BLaER1 treated with 17β-estradiol and CSF1 and Interleukin-3, amounts not matched to agents 10 nM and 100 nM (cell line): ENCODE results near the gene EFHD1.

Source experiments
- H3K27ac ChIP-seq, 11 experiments: shearing (Covaris generic); formaldehyde crosslinking; 2 replicates each; pipeline ENCODE4 v1.8.1; 2022
- H3K27me3 ChIP-seq, 11 experiments: shearing (Covaris generic); formaldehyde crosslinking; 2 replicates each; pipeline ENCODE4 v1.8.1; 2022
- H3K36me3 ChIP-seq, 11 experiments: shearing (Covaris generic); formaldehyde crosslinking; 2 replicates each; pipeline ENCODE4 v1.8.1; 2022
- H3K4me1 ChIP-seq, 10 experiments: shearing (Covaris generic); formaldehyde crosslinking; 2 replicates each; pipeline ENCODE4 v1.8.1; 2022
- H3K4me2 ChIP-seq, 11 experiments: shearing (Covaris generic); formaldehyde crosslinking; 2 replicates each; pipeline ENCODE4 v1.8.1; 2022
- H3K4me3 ChIP-seq, 10 experiments: shearing (Covaris generic); formaldehyde crosslinking; 2 replicates each; pipeline ENCODE4 v1.8.1; 2022
- H3K9ac ChIP-seq, 11 experiments: shearing (Covaris generic); formaldehyde crosslinking; 2 replicates each; pipeline ENCODE4 v1.8.1; 2022
- H3K9me3 ChIP-seq, 11 experiments: shearing (Covaris generic); formaldehyde crosslinking; replicated peaks in 1 of 11; 2 replicates each; pipeline ENCODE4 v1.8.1; 2022
- H4K20me1 ChIP-seq, 11 experiments: shearing (Covaris generic); formaldehyde crosslinking; 2 replicates each; pipeline ENCODE4 v1.8.1; 2022
- Cebpa-rat ChIP-seq, 11 experiments: shearing (Covaris generic); IDR thresholded peaks; 2 replicates each; pipeline ENCODE4 v1.8.1; 2022

EFHD1 gene

GRCh38 chr2:232655392-232655791 lies 22.0 kb downstream of the EFHD1 start:
- Histone ChIP-seq H3K4me1 (no peaks in the 10 kb centered on the region), H3K4me3 (no peak overlapping the region), H3K4me2 (no peak overlapping the region), H3K27ac (no peak overlapping the region), H3K27me3 (no peaks in the 10 kb centered on the region), H3K9ac (no peak overlapping the region), H3K9me3 (no peaks in the 10 kb centered on the region), H4K20me1 (no peaks in the 10 kb centered on the region), H3K36me3 (no peaks in the 10 kb centered on the region)
- TF ChIP-seq Cebpa-rat (IDR thresholded peaks at IDR 0.05), result no peak

DNA sequence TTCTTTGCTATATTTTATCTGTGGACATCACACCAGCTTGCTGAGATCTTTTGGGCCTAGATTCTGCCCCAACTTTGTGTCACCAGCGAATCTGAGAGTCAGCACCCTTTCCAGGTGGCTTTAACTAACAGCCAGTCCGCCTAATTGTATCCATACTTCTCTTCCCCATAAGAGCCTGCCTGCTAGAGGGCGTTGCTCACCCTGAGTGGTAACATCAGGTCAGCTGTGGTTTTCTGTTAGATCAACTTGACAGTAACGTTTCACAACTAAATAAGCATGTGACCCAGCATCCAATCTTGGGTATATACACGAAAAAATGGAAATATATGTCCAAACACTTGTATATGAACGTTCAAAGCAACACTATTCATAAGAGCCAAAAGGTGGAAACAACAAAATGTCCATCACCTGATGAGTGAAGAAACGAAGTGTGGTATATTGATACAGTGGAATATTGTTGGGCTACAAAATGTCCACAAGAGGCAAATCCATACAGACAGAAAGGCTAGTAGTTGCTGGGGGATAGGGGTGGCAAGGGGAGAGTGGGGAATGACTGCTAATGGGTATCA lies 24.9 kb downstream of the EFHD1 start:
- Histone ChIP-seq H3K36me3 (no peaks in the 10 kb centered on the region), H3K4me1 (no peaks in the 10 kb centered on the region), H4K20me1 (no peaks in the 10 kb centered on the region), H3K4me3 (no peak overlapping the region), H3K27me3 (no peaks in the 10 kb centered on the region), H3K9me3 (no peaks in the 10 kb centered on the region), H3K4me2 (no peak overlapping the region), H3K27ac (no peak overlapping the region), H3K9ac (no peak overlapping the region)
- TF ChIP-seq Cebpa-rat (IDR thresholded peaks at IDR 0.05), result no peak

- no peak overlapping the region for H3K4me3 ChIP-seq
- no peaks in the 10 kb centered on the region for H3K36me3 ChIP-seq
- no peaks in the 10 kb centered on the region for H4K20me1 ChIP-seq
- H3K4me2 ChIP-seq, result no peak overlapping the region
- no peak overlapping the region for H3K9ac ChIP-seq
- TF ChIP-seq Cebpa-rat (IDR thresholded peaks at IDR 0.05), result no peak
- H3K27me3 ChIP-seq, result no peaks in the 10 kb centered on the region
- H3K27ac ChIP-seq, result no peak overlapping the region
- no peaks in the 10 kb centered on the region for H3K9me3 ChIP-seq
- no peaks in the 10 kb centered on the region for H3K4me1 ChIP-seq
Measured at GRCh38 chr2:232659359-232659758, 26.0 kb downstream of the EFHD1 start.

DNA sequence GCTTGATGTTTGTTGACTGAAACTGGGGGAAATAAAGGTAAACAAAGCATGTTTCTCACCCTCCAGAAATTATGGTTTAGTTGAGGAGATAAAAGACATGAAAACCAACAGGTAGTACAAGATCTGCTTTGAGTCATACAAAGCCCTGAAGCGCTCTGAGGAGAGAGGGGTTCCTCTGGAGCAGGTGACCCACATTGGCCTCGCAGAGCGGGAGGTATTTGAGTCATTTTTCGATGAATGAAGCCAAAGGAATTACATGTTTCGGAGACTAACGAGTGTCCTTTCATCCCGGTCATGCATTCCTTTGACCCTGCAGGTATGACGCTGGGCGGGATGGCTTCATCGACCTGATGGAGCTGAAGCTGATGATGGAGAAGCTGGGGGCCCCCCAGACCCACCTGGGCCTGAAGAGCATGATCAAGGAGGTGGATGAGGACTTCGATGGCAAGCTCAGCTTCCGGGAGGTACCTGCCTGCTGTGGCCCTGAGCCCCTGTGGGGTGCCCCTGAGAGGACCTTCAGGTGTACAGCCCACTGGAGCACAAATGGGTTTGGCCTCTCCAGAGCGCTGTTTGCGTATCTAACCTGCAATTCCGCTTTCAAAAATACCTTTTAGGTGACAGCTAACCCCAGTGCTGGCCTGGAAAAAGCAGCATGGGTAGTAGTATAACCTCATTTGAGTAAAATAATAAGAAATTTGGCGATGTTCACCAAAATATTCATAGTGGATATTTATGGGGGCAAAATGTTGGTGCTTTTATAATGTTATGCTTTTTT lies 29.3 kb downstream of the EFHD1 start:
- Histone ChIP-seq H3K9me3 (no peaks in the 10 kb centered on the region), H3K4me2 (no peak overlapping the region), H3K4me1 (no peaks in the 10 kb centered on the region), H4K20me1 (no peaks in the 10 kb centered on the region), H3K36me3 (no peaks in the 10 kb centered on the region), H3K9ac (no peak overlapping the region), H3K27me3 (no peaks in the 10 kb centered on the region), H3K4me3 (no peak overlapping the region), H3K27ac (no peak overlapping the region)
- TF ChIP-seq Cebpa-rat (IDR thresholded peaks at IDR 0.05), result no peak

- Histone ChIP-seq H3K9me3 (no peaks in the 10 kb centered on the region), H3K36me3 (no peaks in the 10 kb centered on the region), H4K20me1 (no peaks in the 10 kb centered on the region), H3K4me2 (no peak overlapping the region), H3K4me3 (no peak overlapping the region), H3K4me1 (no peaks in the 10 kb centered on the region), H3K27ac (no peak overlapping the region), H3K27me3 (no peaks in the 10 kb centered on the region), H3K9ac (no peak overlapping the region)
- TF ChIP-seq Cebpa-rat (IDR thresholded peaks at IDR 0.05), result no peak
Measured at GRCh38 chr2:232666051-232666805, 32.8 kb downstream of the EFHD1 start.

GRCh38 chr2:232667989-232668583 lies 34.7 kb downstream of the EFHD1 start:
- Histone ChIP-seq H3K4me1 (no peaks in the 10 kb centered on the region), H3K4me2 (no peak overlapping the region), H3K27ac (no peak overlapping the region), H3K9ac (no peak overlapping the region), H3K4me3 (no peak overlapping the region), H4K20me1 (no peaks in the 10 kb centered on the region), H3K9me3 (no peaks in the 10 kb centered on the region), H3K36me3 (no peaks in the 10 kb centered on the region), H3K27me3 (no peaks in the 10 kb centered on the region)
- no peak for TF ChIP-seq Cebpa-rat (IDR thresholded peaks at IDR 0.05)

DNA sequence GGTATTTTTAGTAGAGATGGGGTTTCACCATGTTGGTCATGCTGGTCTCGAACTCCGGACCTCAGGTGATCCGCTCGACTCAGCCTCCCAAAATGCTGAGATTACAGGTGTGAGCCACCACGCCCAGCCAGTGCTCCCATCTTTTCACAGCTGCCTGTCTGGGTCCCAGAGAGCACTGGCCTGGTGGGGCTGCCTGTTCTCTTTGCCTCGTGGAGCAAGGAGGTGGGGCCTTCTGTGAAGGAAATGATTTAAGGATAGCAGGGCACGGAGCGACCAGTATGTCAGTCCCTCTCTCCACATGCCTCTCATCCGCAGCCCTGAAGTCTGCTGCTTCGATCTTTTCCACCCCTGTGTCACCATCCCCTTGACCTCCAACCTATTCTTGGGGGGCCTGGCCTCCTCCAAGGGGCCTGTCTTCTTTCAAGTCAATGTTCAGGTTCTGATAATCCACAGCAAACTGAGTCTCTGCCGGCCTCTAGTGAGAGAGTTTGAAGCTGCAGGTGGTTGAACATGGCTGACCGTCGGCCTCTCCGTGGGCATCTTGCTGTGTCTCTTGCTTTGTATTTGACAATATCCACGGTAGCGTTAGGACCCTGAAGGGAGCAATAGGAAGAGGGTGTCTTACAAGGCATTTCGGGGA lies 35.5 kb downstream of the EFHD1 start:
- Histone ChIP-seq H4K20me1 (no peaks in the 10 kb centered on the region), H3K9me3 (no peaks in the 10 kb centered on the region), H3K4me2 (no peak overlapping the region), H3K36me3 (no peaks in the 10 kb centered on the region), H3K4me3 (no peak overlapping the region), H3K4me1 (no peaks in the 10 kb centered on the region), H3K27ac (no peak overlapping the region), H3K27me3 (no peaks in the 10 kb centered on the region), H3K9ac (no peak overlapping the region)
- TF ChIP-seq Cebpa-rat (IDR thresholded peaks at IDR 0.05), result no peak

GRCh38 chr2:232672588-232672987 lies 39.2 kb downstream of the EFHD1 start:
- no peak for TF ChIP-seq Cebpa-rat (IDR thresholded peaks at IDR 0.05)
- no peaks in the 10 kb centered on the region for H3K9me3 ChIP-seq
- H3K9ac ChIP-seq, result no peak overlapping the region
- no peak overlapping the region for H3K27ac ChIP-seq
- no peak overlapping the region for H3K4me2 ChIP-seq
- H3K36me3 ChIP-seq, result no peaks in the 10 kb centered on the region
- H3K4me1 ChIP-seq, result no peaks in the 10 kb centered on the region
- no peak overlapping the region for H3K4me3 ChIP-seq
- H4K20me1 ChIP-seq, result no peaks in the 10 kb centered on the region
- H3K27me3 ChIP-seq, result no peaks in the 10 kb centered on the region

DNA sequence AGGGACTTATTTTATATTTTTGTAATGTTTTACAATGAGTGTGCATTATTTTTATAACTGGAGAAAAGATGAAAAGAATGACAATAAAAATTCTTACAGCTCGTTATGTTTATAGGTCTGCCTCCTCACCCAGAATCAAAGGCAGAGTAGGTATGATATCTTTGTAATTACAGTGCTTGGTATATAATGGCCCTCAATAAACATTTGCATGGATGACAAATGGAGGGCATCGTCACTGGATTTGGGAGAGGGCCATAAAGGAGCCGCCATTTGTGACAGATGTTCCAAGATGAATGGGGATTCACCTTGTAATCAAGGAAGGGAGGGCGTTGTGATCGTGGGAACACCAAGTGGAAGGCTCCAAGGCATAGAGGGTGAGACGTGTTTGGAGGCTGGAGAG lies 41.1 kb downstream of the EFHD1 start:
- H3K4me3 ChIP-seq, result no peak overlapping the region
- no peaks in the 10 kb centered on the region for H3K9me3 ChIP-seq
- no peaks in the 10 kb centered on the region for H4K20me1 ChIP-seq
- no peaks in the 10 kb centered on the region for H3K27me3 ChIP-seq
- H3K9ac ChIP-seq, result no peak overlapping the region
- no peak for TF ChIP-seq Cebpa-rat (IDR thresholded peaks at IDR 0.05)
- no peaks in the 10 kb centered on the region for H3K36me3 ChIP-seq
- no peaks in the 10 kb centered on the region for H3K4me1 ChIP-seq
- no peak overlapping the region for H3K27ac ChIP-seq
- no peak overlapping the region for H3K4me2 ChIP-seq
